AG04449 (cell line): ENCODE measurements around the gene SLC24A3.

Experiments used
- CTCF ChIA-PET: fragments of 350-600 bp; formaldehyde crosslinking; extraction: SDS; loops from one replicate; lab custom pipeline; 2021; ENCODE audit warnings: antibody characterized with exemption; lab: Yijun Ruan, JAX
- POLR2A ChIA-PET: fragments of 400-600, 350-600 bp; formaldehyde crosslinking; extraction: SDS; loops from one replicate; lab custom pipeline; 2020; ENCODE audit warnings: antibody characterized with exemption, inconsistent platforms; lab: Yijun Ruan, JAX
- DNase-seq: peaks from one replicate; pipeline ENCODE4 v3.0.0-alpha.2; 2010; ENCODE audit warnings: low read depth, low spot score
- H3K4me3 ChIP-seq: 2 replicates; pipeline ENCODE4 v1.5.1; 2011; ENCODE audit warnings: low read depth, mild to moderate bottlenecking, control low read depth, low read length
- TF ChIP-seq, protein P1 (sequence below): IDR thresholded peaks from one replicate; pipeline ENCODE4 v1.5.1; 2011; ENCODE audit warnings: mild to moderate bottlenecking, moderate library complexity, low read length, control low read depth, inconsistent platforms; ENCODE audit not compliant: insufficient read depth; ENCODE audit errors: missing control alignments

Gene SLC24A3

GRCh38 chr20:19683822-19684221 lies 471.4 kb downstream of the SLC24A3 start:
- no peak for DNase-seq
- POLR2A ChIA-PET: no interaction called here
- CTCF ChIA-PET: interaction anchor here (0.9 to 1.6 kb wide), 2 partner anchors 22 to 554 kb away, joined by 3 to 4 read pairs; no protein-coding TSS in a partner anchor
- TF ChIP-seq, protein P1, sequence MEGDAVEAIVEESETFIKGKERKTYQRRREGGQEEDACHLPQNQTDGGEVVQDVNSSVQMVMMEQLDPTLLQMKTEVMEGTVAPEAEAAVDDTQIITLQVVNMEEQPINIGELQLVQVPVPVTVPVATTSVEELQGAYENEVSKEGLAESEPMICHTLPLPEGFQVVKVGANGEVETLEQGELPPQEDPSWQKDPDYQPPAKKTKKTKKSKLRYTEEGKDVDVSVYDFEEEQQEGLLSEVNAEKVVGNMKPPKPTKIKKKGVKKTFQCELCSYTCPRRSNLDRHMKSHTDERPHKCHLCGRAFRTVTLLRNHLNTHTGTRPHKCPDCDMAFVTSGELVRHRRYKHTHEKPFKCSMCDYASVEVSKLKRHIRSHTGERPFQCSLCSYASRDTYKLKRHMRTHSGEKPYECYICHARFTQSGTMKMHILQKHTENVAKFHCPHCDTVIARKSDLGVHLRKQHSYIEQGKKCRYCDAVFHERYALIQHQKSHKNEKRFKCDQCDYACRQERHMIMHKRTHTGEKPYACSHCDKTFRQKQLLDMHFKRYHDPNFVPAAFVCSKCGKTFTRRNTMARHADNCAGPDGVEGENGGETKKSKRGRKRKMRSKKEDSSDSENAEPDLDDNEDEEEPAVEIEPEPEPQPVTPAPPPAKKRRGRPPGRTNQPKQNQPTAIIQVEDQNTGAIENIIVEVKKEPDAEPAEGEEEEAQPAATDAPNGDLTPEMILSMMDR: no peak
- no peak overlapping the region for H3K4me3 ChIP-seq

GRCh38 chr20:19688031-19688806 lies 475.8 kb downstream of the SLC24A3 start:
- CTCF ChIA-PET: interaction anchor here (1.1 to 5.1 kb wide), 9 partner anchors 9 to 550 kb away, joined by 3 to 22 read pairs (median 5); partner anchors contain the start of gene NAA20
- DNase-seq: peak; percentile 76
- H3K4me3 ChIP-seq: no peak overlapping the region
- TF ChIP-seq, protein P1: peak; percentile 70
- POLR2A ChIA-PET: no interaction called here

DNA sequence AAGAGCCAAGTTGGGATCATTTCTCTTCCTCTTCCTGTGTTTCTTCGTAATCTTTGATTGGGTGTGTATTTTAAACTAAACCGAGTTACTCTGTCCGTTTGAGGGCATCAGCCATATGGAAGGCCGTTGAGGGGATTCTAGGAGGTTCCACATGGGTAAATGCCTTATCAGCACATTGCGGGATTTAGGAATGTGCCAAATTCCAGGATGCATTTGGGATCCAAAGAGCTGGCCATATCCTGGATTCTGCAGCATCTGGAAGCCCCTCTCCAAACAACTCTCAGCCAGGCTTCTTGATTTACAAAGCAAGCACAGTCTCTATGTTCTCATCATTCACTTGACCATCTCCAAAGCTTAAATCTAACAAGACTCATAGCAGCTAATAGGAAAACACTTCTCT lies 478.0 kb downstream of the SLC24A3 start:
- ChIA-PET POLR2A (no interaction called here), CTCF (interaction anchor here (0.6 to 5.1 kb wide), 5 partner anchors 8 to 327 kb away, joined by 3 to 22 read pairs (median 3); partner anchors contain the start of gene NAA20)
- H3K4me3 ChIP-seq: no peak overlapping the region
- TF ChIP-seq, protein P1: no peak
- no peak for DNase-seq

DNA sequence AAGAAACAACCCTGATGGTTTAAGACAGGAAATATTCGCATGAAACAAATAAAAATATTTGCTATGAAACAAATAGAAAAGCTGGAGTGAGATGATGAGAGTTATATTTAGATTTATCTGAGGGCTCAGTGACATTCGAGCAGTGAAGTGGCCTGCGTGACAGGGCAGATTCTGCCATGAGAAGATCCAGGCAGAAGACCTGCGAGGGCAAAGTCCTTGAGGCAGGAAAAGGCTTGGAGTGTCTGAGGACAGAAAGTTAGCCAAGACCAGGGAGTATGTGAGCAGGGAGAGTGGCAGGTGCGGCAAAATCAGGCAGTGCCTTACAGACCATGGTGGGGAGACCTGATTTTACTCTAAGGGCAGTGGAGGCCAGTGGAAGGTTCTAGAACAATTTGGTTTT lies 478.7 kb downstream of the SLC24A3 start:
- TF ChIP-seq, protein P1: no peak
- no peak overlapping the region for H3K4me3 ChIP-seq
- no peak for DNase-seq
- POLR2A ChIA-PET: no interaction called here
- CTCF ChIA-PET: interaction anchor here (0.7 to 5.1 kb wide), 6 partner anchors 8 to 326 kb away, joined by 3 to 22 read pairs (median 3); partner anchors contain the start of gene NAA20

DNA sequence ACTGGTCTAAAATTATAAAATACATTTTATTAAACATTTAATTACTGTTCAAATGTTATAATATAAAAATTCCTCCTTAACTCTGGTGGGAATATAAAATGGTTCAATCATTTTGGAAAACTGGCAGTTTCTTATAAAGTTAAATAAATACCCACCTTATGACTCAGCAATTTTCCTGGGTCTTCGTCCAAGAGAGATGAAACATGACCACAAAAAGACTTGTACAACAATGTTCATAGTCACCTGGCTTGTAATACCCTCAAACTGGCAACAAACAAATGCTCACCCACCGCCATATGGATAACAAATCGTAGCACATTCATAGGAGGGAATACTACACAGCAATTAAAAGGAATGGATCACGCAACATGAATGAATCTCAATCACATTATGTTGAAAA lies 479.7 kb downstream of the SLC24A3 start:
- TF ChIP-seq, protein P1: no peak
- ChIA-PET POLR2A (no interaction called here), CTCF (interaction anchor here (0.6 to 3.2 kb wide), 19 partner anchors 9 to 940 kb away, joined by 3 to 18 read pairs (median 4); no protein-coding TSS in a partner anchor)
- DNase-seq: no peak
- no peak overlapping the region for H3K4me3 ChIP-seq

DNA sequence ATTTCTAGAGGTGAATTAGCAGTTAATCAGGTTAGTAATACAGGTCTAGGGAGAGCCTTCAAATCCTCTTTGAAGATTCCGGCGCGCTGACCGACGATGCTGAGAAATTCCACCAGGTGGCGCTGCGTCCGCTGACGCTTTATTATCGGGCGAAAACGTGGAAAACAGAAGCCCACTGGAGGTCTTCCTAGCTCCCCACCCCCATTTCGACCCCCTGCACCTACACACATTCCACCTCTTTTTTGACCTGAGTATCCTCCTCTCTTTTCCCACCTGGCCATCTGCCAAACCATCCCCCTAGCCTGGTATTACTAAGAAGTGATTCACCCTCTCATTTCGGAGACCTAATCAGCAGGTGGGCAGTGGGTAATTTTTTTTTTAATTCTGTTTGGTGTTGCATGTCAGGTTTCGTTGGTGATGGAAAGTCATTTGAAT lies 480.3 kb downstream of the SLC24A3 start:
- H3K4me3 ChIP-seq: no peak overlapping the region
- TF ChIP-seq, protein P1: peak; percentile 80
- ChIA-PET CTCF (interaction anchor here (0.6 to 3.2 kb wide), 36 partner anchors 8 to 1123 kb away, joined by 3 to 18 read pairs (median 4); partner anchors contain the start of gene NAA20), POLR2A (no interaction called here)
- DNase-seq: no peak
